Measurements from ENCODE around the gene CAB39L. TPM values are rescaled to one million over a fixed set of nuclear protein-coding genes. Genes with fewer than 3 reads are reported as not detected.

Gene CAB39L
- total RNA-seq, 1 experiment from 2014 or later, result 6.2 TPM

DNA sequence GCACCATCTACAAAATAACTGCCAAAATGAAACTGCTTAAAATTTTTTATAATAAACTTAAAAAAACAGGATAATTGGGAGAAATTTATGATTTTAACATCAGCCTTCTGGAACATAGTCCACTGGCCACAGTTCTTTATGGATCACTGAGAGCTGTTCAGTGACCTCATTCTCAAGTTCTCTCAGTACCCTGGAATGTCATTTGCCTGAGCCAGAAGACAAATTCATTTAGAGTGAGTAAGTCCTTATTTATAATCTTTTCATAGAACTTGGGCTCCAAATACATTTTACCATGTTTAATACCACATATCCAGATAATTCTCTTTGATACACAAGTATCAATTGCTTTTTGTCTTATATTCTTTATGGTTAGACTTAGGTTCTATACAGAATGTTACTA lies 87.6 kb downstream of the CAB39L start:
- Mint-ChIP-seq H3K27ac (ENCODE audit: low read depth, unreplicated experiment) (no peak overlapping the region), H3K4me1 (ENCODE audit: insufficient read depth, unreplicated experiment) (peaks cover 7% of the 10 kb centered on the region), H3K4me3 (ENCODE audit: unreplicated experiment) (no peak overlapping the region), H3K27me3 (ENCODE audit: insufficient read depth, unreplicated experiment) (no peaks in the 10 kb centered on the region), H3K36me3 (ENCODE audit: insufficient read depth, unreplicated experiment) (no peaks in the 10 kb centered on the region), H3K9me3 (ENCODE audit: unreplicated experiment) (peaks cover 4% of the 10 kb centered on the region)
- no TSS peak for BruUV-seq (replicated peaks)
- ChIA-PET POLR2A (interaction anchor here (0.6 kb wide), 1 partner anchor 875 kb away, joined by 3 read pairs; no protein-coding TSS in a partner anchor), CTCF (interaction anchor here (0.6 kb wide), 1 partner anchor 1770 kb away, joined by 3 read pairs; no protein-coding TSS in a partner anchor)
- DNase-seq (ENCODE audit: unreplicated experiment), result no peak
- intact Hi-C loops (cut with micrococcal nuclease), result no loop called here
- TF ChIP-seq, protein P1, sequence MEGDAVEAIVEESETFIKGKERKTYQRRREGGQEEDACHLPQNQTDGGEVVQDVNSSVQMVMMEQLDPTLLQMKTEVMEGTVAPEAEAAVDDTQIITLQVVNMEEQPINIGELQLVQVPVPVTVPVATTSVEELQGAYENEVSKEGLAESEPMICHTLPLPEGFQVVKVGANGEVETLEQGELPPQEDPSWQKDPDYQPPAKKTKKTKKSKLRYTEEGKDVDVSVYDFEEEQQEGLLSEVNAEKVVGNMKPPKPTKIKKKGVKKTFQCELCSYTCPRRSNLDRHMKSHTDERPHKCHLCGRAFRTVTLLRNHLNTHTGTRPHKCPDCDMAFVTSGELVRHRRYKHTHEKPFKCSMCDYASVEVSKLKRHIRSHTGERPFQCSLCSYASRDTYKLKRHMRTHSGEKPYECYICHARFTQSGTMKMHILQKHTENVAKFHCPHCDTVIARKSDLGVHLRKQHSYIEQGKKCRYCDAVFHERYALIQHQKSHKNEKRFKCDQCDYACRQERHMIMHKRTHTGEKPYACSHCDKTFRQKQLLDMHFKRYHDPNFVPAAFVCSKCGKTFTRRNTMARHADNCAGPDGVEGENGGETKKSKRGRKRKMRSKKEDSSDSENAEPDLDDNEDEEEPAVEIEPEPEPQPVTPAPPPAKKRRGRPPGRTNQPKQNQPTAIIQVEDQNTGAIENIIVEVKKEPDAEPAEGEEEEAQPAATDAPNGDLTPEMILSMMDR (IDR thresholded peaks at IDR 0.05; ENCODE audit: unreplicated experiment), result no peak

DNA sequence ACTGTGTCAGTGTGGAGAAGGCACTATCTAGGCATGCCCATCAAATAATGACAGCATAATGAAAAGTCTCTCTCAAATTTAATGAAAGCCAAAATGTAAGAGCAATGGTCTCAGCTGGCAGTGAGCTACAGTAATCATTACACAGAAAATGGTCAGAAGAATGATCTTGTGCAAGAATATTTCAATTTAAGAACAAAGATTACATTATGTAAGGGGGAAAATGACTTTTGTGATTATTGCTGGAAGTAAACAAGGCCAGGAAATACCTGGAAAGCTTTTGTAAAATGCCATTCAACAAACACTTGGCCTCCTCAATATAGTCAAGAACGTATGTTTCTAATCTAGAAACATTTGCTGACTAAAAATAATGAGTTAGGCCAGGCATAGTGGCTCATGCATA lies 89.1 kb downstream of the CAB39L start:
- Mint-ChIP-seq H3K4me1 (ENCODE audit: insufficient read depth, unreplicated experiment) (peaks cover 7% of the 10 kb centered on the region), H3K27me3 (ENCODE audit: insufficient read depth, unreplicated experiment) (no peaks in the 10 kb centered on the region), H3K9me3 (ENCODE audit: unreplicated experiment) (peaks cover 4% of the 10 kb centered on the region), H3K4me3 (ENCODE audit: unreplicated experiment) (no peak overlapping the region), H3K27ac (ENCODE audit: low read depth, unreplicated experiment) (no peak overlapping the region), H3K36me3 (ENCODE audit: insufficient read depth, unreplicated experiment) (no peaks in the 10 kb centered on the region)
- intact Hi-C loops (cut with micrococcal nuclease), result no loop called here
- ChIA-PET CTCF (no interaction called here), POLR2A (interaction anchor here (1.2 to 1.3 kb wide), 2 partner anchors 14 to 21 kb away, joined by 3 to 4 read pairs; no protein-coding TSS in a partner anchor)
- DNase-seq (ENCODE audit: unreplicated experiment), result no peak
- TF ChIP-seq, protein P1 (IDR thresholded peaks at IDR 0.05; ENCODE audit: unreplicated experiment), result no peak
- no TSS peak for BruUV-seq (replicated peaks)

DNA sequence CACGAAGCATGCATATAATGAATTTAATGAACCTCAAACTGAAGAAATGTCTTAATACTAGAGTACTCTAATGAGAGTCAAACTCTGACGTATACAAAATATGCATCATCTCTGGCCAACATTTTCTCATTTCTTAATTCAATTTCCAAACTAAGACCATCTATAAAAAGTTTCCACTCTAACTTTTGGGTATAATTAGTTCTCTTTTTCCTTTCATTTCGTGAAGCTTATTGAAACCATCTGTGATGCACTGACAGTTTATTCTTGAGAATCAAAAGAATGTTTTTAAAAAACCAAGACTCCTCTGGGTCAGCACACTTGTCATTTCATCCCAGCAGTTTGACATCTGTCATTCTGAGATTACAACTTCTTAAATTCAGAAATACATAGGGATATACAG lies 90.0 kb downstream of the CAB39L start:
- ChIA-PET CTCF (no interaction called here), POLR2A (interaction anchor here (1.3 kb wide), 1 partner anchor 15 kb away, joined by 4 read pairs; no protein-coding TSS in a partner anchor)
- TF ChIP-seq, protein P1 (IDR thresholded peaks at IDR 0.05; ENCODE audit: unreplicated experiment), result no peak
- no TSS peak for BruUV-seq (replicated peaks)
- peaks cover 7% of the 10 kb centered on the region for H3K4me1 Mint-ChIP-seq (ENCODE audit: insufficient read depth, unreplicated experiment)
- DNase-seq (ENCODE audit: unreplicated experiment), result no peak
- peaks cover 4% of the 10 kb centered on the region for H3K9me3 Mint-ChIP-seq (ENCODE audit: unreplicated experiment)
- H3K4me3 Mint-ChIP-seq (ENCODE audit: unreplicated experiment), result no peak overlapping the region
- no peaks in the 10 kb centered on the region for H3K36me3 Mint-ChIP-seq (ENCODE audit: insufficient read depth, unreplicated experiment)
- H3K27me3 Mint-ChIP-seq (ENCODE audit: insufficient read depth, unreplicated experiment), result no peaks in the 10 kb centered on the region
- intact Hi-C loops (cut with micrococcal nuclease), result no loop called here
- H3K27ac Mint-ChIP-seq (ENCODE audit: low read depth, unreplicated experiment), result no peak overlapping the region

DNA sequence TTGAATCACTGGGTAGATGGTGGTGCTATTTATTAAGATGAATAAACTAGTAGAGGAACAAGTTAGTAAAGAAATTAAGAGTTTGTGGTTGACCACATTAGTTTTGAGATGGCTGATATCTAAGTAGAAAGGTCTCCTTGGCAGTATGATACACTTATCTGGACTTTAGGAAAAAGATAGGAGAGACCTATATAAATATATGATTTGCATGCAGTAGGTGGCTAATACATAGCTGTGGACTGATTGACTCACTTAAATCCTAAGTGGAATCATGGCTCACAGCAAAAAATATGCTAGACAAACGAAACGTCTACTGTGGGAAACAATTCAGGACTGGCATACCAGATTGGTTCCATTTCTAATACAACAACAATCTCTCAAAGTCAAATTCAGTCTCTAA lies 92.0 kb downstream of the CAB39L start:
- H3K4me1 Mint-ChIP-seq (ENCODE audit: insufficient read depth, unreplicated experiment), result no peaks in the 10 kb centered on the region
- ChIA-PET CTCF (no interaction called here), POLR2A (no interaction called here)
- no peaks in the 10 kb centered on the region for H3K27me3 Mint-ChIP-seq (ENCODE audit: insufficient read depth, unreplicated experiment)
- BruUV-seq (replicated peaks), result no TSS peak
- H3K27ac Mint-ChIP-seq (ENCODE audit: low read depth, unreplicated experiment), result no peak overlapping the region
- intact Hi-C loops (cut with micrococcal nuclease), result no loop called here
- H3K36me3 Mint-ChIP-seq (ENCODE audit: insufficient read depth, unreplicated experiment), result no peaks in the 10 kb centered on the region
- DNase-seq (ENCODE audit: unreplicated experiment), result no peak
- H3K4me3 Mint-ChIP-seq (ENCODE audit: unreplicated experiment), result no peak overlapping the region
- TF ChIP-seq, protein P1 (IDR thresholded peaks at IDR 0.05; ENCODE audit: unreplicated experiment), result no peak
- peaks cover 4% of the 10 kb centered on the region for H3K9me3 Mint-ChIP-seq (ENCODE audit: unreplicated experiment)
